ENCODE measurements around the gene FIP1L1. TPM values are rescaled to one million over a fixed set of nuclear protein-coding genes. Genes with fewer than 3 reads are reported as not detected.

FIP1L1 gene
- total and polyA plus RNA-seq, 2 of the 13 experiments (the other 11 are each of a cell fraction or from before 2014, with no cell fraction given), result 14.9 to 69.4 TPM

- TF ChIP-seq BCL6 (CRISPR knock-in tag; IDR thresholded peaks at IDR 0.05) (no peak; the same call in 1 of the 2 replicates), ZNF616 (CRISPR knock-in tag; IDR thresholded peaks at IDR 0.05; ENCODE audit: low read depth) (no peak), USF2 (IDR thresholded peaks at IDR 0.05; ENCODE audit: low read depth, low read length) (peak; percentile 69), USF2 (CRISPR knock-in tag; IDR thresholded peaks at IDR 0.05; ENCODE audit: borderline replicate concordance) (no peak; the same call in 1 of the 2 replicates), CEBPB (IDR thresholded peaks at IDR 0.05; ENCODE audit: borderline replicate concordance, low read depth, low read length) (no peak), ZNF512 (CRISPR knock-in tag; IDR thresholded peaks at IDR 0.05) (no peak), HNF1A (IDR thresholded peaks at IDR 0.05; ENCODE audit: low read depth) (no peak), HNF1A (CRISPR knock-in tag; IDR thresholded peaks at IDR 0.05; ENCODE audit: borderline replicate concordance) (no peak; the same call in 1 of the 2 replicates), PLSCR1 (CRISPR knock-in tag; IDR thresholded peaks at IDR 0.05; ENCODE audit: borderline replicate concordance) (no peak), MYNN (CRISPR knock-in tag; IDR thresholded peaks at IDR 0.05; ENCODE audit: low read depth) (0 out of 2 replicates have a peak, but pooled peaks have one; percentile 38), SNAPC5 (CRISPR knock-in tag; IDR thresholded peaks at IDR 0.05; ENCODE audit: borderline replicate concordance) (no peak), SPEN (CRISPR knock-in tag; IDR thresholded peaks at IDR 0.05; ENCODE audit: low read depth) (0 out of 2 replicates have a peak, but pooled peaks have one; percentile 43), ZKSCAN1 (IDR thresholded peaks at IDR 0.05; ENCODE audit: low read length) (no peak), RBAK (CRISPR knock-in tag; IDR thresholded peaks at IDR 0.05) (no peak), ATM (IDR thresholded peaks at IDR 0.05; ENCODE audit: borderline replicate concordance) (no peak), ZNF772 (CRISPR knock-in tag; IDR thresholded peaks at IDR 0.05) (no peak; the same call in 1 of the 2 replicates), GATAD1 (CRISPR knock-in tag; IDR thresholded peaks at IDR 0.05) (peak; percentile 97), NPAS2 (CRISPR knock-in tag; IDR thresholded peaks at IDR 0.05; ENCODE audit: borderline replicate concordance) (no peak)
Observed at GRCh38 chr4:53365486-53366300, 11.7 kb upstream of the FIP1L1 start, which contains the start of gene SCFD2 (continued).
